ENCODE results near the gene OPN3. TPM values are rescaled to one million over a fixed set of nuclear protein-coding genes. Genes with fewer than 3 reads are reported as not detected.

Gene OPN3
- total RNA-seq, 1 donor from 2014 or later = 29.8 TPM

GRCh38 chr1:241614144-241614543 lies 26.0 kb downstream of the OPN3 start:
- H3K36me3 ChIP-seq (ENCODE audit: control insufficient read depth, insufficient read depth, low read length) = no peaks in the 10 kb centered on the region
- no peaks in the 10 kb centered on the region for H3K27me3 ChIP-seq (ENCODE audit: control insufficient read depth, insufficient read depth, low read length)
- no peak overlapping the region for H3K4me3 ChIP-seq (ENCODE audit: low read depth, low read length)
- TF ChIP-seq CTCF (IDR thresholded peaks at IDR 0.05; ENCODE audit: insufficient read depth, low read length, poor library complexity, severe bottlenecking) = no peak
- no peak for DNase-seq (ENCODE audit: low read depth)

- Histone ChIP-seq H3K36me3 (ENCODE audit: control insufficient read depth, insufficient read depth, low read length) (no peaks in the 10 kb centered on the region), H3K4me3 (ENCODE audit: low read depth, low read length) (no peak overlapping the region), H3K27me3 (ENCODE audit: control insufficient read depth, insufficient read depth, low read length) (no peaks in the 10 kb centered on the region)
- DNase-seq (ENCODE audit: low read depth) = no peak
- TF ChIP-seq CTCF (IDR thresholded peaks at IDR 0.05; ENCODE audit: insufficient read depth, low read length, poor library complexity, severe bottlenecking) = no peak
Measured at GRCh38 chr1:241612533-241613477, 27.4 kb downstream of the OPN3 start.

GRCh38 chr1:241611736-241612135 lies 28.4 kb downstream of the OPN3 start:
- no peak for TF ChIP-seq CTCF (IDR thresholded peaks at IDR 0.05; ENCODE audit: insufficient read depth, low read length, poor library complexity, severe bottlenecking)
- Histone ChIP-seq H3K27me3 (ENCODE audit: control insufficient read depth, insufficient read depth, low read length) (no peaks in the 10 kb centered on the region), H3K36me3 (ENCODE audit: control insufficient read depth, insufficient read depth, low read length) (no peaks in the 10 kb centered on the region)

GRCh38 chr1:241611063-241611462 lies 29.1 kb downstream of the OPN3 start:
- no peaks in the 10 kb centered on the region for H3K27me3 ChIP-seq (ENCODE audit: control insufficient read depth, insufficient read depth, low read length)
- no peaks in the 10 kb centered on the region for H3K36me3 ChIP-seq (ENCODE audit: control insufficient read depth, insufficient read depth, low read length)
- TF ChIP-seq CTCF (IDR thresholded peaks at IDR 0.05; ENCODE audit: insufficient read depth, low read length, poor library complexity, severe bottlenecking) = peak; percentile 53
- DNase-seq (ENCODE audit: low read depth) = no peak
- H3K4me3 ChIP-seq (ENCODE audit: low read depth, low read length) = no peak overlapping the region

More at GRCh38 chr1:241611736-241612135, 28.4 kb downstream of the OPN3 start:
- no peak for DNase-seq (ENCODE audit: low read depth)
- H3K4me3 ChIP-seq (ENCODE audit: low read depth, low read length) = no peak overlapping the region

- Histone ChIP-seq H3K4me3 (ENCODE audit: low read depth, low read length) (no peak overlapping the region), H3K27me3 (ENCODE audit: control insufficient read depth, insufficient read depth, low read length) (no peaks in the 10 kb centered on the region), H3K36me3 (ENCODE audit: control insufficient read depth, insufficient read depth, low read length) (no peaks in the 10 kb centered on the region)
- no peak for DNase-seq (ENCODE audit: low read depth)
- no peak for TF ChIP-seq CTCF (IDR thresholded peaks at IDR 0.05; ENCODE audit: insufficient read depth, low read length, poor library complexity, severe bottlenecking)
Measured at GRCh38 chr1:241610056-241610815, 29.9 kb downstream of the OPN3 start.
